Measurements from ENCODE around the gene CEBPZOS. TPM values are rescaled to one million over a fixed set of nuclear protein-coding genes. Genes with fewer than 3 reads are reported as not detected.

CEBPZOS gene
- total and polyA plus RNA-seq, 3 donors from 2014 or later = 26.9 to 41.3 (median 34.6) TPM

- no peaks in the 10 kb centered on the region for H3K27me3 ChIP-seq
- intact Hi-C loops (cut with DNase I; ENCODE audit: low total_unique reads) = no loop called here
- no peak for DNase-seq
- H3K36me3 ChIP-seq (ENCODE audit: low read depth, missing control alignments) = no peaks in the 10 kb centered on the region
- TF ChIP-seq POLR2A (IDR thresholded peaks at IDR 0.05) = no peak
- TF ChIP-seq, protein P1, sequence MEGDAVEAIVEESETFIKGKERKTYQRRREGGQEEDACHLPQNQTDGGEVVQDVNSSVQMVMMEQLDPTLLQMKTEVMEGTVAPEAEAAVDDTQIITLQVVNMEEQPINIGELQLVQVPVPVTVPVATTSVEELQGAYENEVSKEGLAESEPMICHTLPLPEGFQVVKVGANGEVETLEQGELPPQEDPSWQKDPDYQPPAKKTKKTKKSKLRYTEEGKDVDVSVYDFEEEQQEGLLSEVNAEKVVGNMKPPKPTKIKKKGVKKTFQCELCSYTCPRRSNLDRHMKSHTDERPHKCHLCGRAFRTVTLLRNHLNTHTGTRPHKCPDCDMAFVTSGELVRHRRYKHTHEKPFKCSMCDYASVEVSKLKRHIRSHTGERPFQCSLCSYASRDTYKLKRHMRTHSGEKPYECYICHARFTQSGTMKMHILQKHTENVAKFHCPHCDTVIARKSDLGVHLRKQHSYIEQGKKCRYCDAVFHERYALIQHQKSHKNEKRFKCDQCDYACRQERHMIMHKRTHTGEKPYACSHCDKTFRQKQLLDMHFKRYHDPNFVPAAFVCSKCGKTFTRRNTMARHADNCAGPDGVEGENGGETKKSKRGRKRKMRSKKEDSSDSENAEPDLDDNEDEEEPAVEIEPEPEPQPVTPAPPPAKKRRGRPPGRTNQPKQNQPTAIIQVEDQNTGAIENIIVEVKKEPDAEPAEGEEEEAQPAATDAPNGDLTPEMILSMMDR (IDR thresholded peaks at IDR 0.05) = no peak
- H3K9me3 ChIP-seq = no peaks in the 10 kb centered on the region
- 91 to 98% methylated on average over 4 of the region's 4 CpGs for WGBS, 2 donors
- no peak overlapping the region for H3K27ac ChIP-seq
- H3K4me1 ChIP-seq = peaks cover 11% of the 10 kb centered on the region
- H3K4me3 ChIP-seq = no peak overlapping the region
Measured at GRCh38 chr2:37154785-37155184, 41.5 kb upstream of the CEBPZOS start.

GRCh38 chr2:37156071-37156856 lies 40.0 kb upstream of the CEBPZOS start:
- H3K4me3 ChIP-seq = peak overlapping the region; percentile 83 to 85
- H3K9me3 ChIP-seq = no peaks in the 10 kb centered on the region
- TF ChIP-seq POLR2A (IDR thresholded peaks at IDR 0.05) = no peak
- TF ChIP-seq, protein P1 (IDR thresholded peaks at IDR 0.05) = no peak
- H3K27ac ChIP-seq = peak overlapping the region; percentile 76 to 92
- H3K27me3 ChIP-seq = no peaks in the 10 kb centered on the region
- intact Hi-C loops (cut with DNase I; ENCODE audit: low total_unique reads) = no loop called here
- peak; percentile 53 for DNase-seq
- no peaks in the 10 kb centered on the region for H3K36me3 ChIP-seq (ENCODE audit: low read depth, missing control alignments)
- 1% methylated on average over 17 to 27 of the region's 27 CpGs for WGBS, 2 donors
- H3K4me1 ChIP-seq = peaks cover 11% of the 10 kb centered on the region

GRCh38 chr2:37156857-37157714 lies 39.2 kb upstream of the CEBPZOS start, which contains the start of gene EIF2AK2:
TSS of gene EIF2AK2 (minus strand) at chr2:37156980. CDS start at chr2:37147806, 9,174 bp downstream.
- Histone ChIP-seq H3K4me1 (peaks cover 11% of the 10 kb centered on the region), H3K27me3 (no peaks in the 10 kb centered on the region), H3K27ac (peak within 1 kb of the TSS; percentile 76 to 92), H3K36me3 (ENCODE audit: low read depth, missing control alignments) (no peaks in the 10 kb centered on the region), H3K4me3 (peak within 1 kb of the TSS; percentile 83 to 85), H3K9me3 (no peaks in the 10 kb centered on the region)
- DNase-seq = peak; percentile 81
- intact Hi-C loops (cut with DNase I; ENCODE audit: low total_unique reads) = no loop called here
- no peak for TF ChIP-seq POLR2A (IDR thresholded peaks at IDR 0.05)
- TF ChIP-seq, protein P1 (IDR thresholded peaks at IDR 0.05) = no peak
- WGBS, 2 donors = 5 to 27% methylated on average over 7 to 55 of the region's 55 CpGs

- Histone ChIP-seq H3K36me3 (ENCODE audit: low read depth, missing control alignments) (no peaks in the 10 kb centered on the region), H3K4me1 (no peaks in the 10 kb centered on the region), H3K27ac (no peak overlapping the region), H3K27me3 (no peaks in the 10 kb centered on the region), H3K4me3 (no peak overlapping the region), H3K9me3 (no peaks in the 10 kb centered on the region)
- 84% methylated on average over 1 of the region's 1 CpG for WGBS, 2 donors
- no peak for DNase-seq
- TF ChIP-seq POLR2A (IDR thresholded peaks at IDR 0.05) = no peak
- TF ChIP-seq, protein P1 (IDR thresholded peaks at IDR 0.05) = no peak
- intact Hi-C loops (cut with DNase I; ENCODE audit: low total_unique reads) = no loop called here
Measured at GRCh38 chr2:37164757-37165156, 31.5 kb upstream of the CEBPZOS start.

Data from testis (tissue), 3 donors.